Ovary (tissue), 3 donors: ENCODE results near the gene CRTC1.

Source experiments
- CTCF ChIP-seq, 3 donors: fragments of 450-650 bp in 2 of 3; fragments of 200-600 bp in 1 of 3; IDR thresholded peaks; one replicate each; pipeline versions ENCODE4 v1.5.1 to v1.8.0; 2016 to 2022; ENCODE audit warnings: antibody characterized with exemption in 3 of 3, mild to moderate bottlenecking in 1 of 3
- EP300 ChIP-seq: sonication (generic); formaldehyde crosslinking; IDR thresholded peaks from one replicate; pipeline ENCODE4 v1.6.1; 2017; ENCODE audit warnings: antibody characterized with exemption
- POLR2A ChIP-seq: fragments of 450-650 bp; IDR thresholded peaks from one replicate; pipeline ENCODE4 v1.6.1; 2017; ENCODE audit warnings: antibody characterized with exemption, mild to moderate bottlenecking, moderate library complexity
- donor health status: DM: no; HTN: no; CAD: no.

DNA sequence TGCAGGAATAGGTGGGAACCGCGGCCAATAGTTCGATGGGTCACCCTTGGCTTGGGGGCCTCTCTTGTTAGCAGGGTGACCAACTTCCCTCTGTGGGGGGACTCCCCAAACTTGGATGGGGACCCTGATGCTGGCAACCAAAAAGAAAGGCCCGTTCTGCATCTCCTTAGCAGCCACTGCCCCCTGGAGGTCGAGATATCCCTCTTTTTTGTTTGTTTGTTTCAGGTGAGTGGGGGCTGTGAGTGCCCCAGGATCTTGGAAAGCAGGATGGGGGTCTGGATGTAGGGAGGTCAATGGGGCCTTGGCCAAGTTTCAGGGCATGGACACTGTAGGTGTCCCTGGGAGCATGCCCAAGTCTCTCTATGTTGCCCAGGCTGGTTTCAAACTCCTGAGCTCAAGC lies 7.7 kb upstream of the CRTC1 start:
- TF ChIP-seq CTCF (IDR thresholded peaks at IDR 0.05) = no peak
- TF ChIP-seq POLR2A = no peak
- no peak for TF ChIP-seq EP300
